NCI-H128 (cell line): ENCODE measurements around the gene C6orf132.
"Not testable (repeated sequence)": the region's sequence is repeated elsewhere in the genome, so short reads cannot be mapped to it uniquely, and the experiment has no call there.

Experiments used
- DNase-seq: peaks from one replicate; lab custom pipeline; 2025; ENCODE audit not compliant: unreplicated experiment; lab: John Stamatoyannopoulos, UW

Gene C6orf132, protein sequence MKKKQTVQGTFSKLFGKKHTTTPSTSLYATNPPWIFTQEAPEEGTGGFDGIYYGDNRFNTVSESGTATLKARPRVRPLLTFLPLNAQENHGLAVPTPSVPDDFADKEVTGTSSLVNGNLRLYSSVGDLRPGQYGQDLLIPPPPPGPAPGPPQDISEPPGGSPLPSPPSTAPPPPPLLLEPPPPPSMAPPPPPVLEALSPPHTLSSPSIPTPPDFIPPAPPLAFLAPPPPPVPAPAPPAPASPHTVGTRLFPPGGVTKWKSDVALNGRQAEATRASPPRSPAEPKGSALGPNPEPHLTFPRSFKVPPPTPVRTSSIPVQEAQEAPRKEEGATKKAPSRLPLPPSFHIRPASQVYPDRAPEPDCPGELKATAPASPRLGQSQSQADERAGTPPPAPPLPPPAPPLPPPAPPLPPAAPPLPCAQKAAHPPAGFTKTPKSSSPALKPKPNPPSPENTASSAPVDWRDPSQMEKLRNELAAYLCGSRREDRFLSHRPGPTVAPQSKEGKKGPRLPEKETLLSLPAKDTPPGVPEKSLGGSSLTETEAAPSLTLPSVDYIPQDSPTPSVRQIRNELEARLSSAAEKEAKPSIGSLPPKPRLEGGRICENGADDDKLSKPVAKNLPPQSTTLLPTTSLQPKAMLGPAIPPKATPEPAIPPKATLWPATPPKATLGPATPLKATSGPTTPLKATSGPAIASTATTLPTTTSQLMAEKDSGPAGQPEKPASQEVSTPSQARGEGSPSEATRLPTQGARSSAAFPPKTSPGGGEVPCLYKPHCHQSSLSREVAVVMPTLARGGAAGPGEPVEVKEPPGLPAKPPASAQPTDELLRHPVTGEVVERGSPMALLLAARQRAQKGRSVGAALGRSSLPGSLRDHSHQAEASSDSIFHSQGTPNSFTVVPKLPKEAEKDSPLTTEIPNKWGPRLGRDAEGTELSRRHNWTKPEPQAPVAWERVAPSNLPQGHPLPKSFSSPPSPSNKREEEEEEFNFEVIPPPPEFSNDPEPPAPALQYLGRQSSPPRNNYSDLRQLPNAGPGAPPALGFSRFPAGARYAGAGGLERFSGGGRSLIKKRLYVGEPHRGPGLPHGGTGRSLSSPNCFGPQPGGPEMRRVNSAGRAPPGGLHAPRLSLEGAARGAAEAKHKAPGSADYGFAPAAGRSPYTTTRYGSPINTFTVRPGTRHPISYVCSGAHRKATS

DNA sequence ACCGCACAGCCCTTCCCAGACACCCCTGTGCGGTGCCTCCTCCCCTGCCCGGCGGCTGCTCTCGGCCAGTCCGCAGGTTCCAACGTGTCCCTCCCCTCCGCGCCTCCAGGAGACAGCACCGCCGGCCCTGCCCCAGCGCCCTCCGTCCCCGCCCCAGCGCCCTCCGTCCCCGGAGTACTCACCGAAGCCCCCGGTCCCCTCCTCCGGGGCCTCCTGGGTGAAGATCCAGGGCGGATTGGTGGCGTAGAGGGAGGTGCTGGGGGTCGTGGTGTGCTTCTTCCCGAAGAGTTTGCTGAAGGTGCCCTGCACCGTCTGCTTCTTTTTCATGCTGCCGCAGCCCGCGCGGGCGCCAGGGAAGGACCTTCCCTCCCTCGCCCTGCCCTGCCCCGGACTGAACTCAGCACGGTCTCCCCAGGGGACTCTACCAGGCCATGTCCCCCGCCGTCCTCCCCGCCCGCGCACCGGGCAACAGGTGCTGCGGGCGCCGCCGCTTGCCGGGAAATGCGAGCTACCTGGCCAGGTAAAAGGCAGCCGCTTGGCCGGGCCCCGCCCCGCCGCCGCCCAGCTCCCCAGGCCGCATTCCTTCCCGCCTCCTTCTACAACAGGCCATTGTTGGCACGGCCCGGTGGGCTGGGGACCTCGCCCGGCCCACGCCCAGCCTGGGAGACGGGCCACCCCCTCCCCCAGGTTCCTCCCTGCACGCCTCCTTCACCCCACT lies at the start of gene C6orf132:
Gene C6orf132 (minus strand): TSS at position 503 of the 718 bp plus-strand sequence. CDS start 176 bp downstream, at position 327.
- DNase-seq, result no peak

DNA sequence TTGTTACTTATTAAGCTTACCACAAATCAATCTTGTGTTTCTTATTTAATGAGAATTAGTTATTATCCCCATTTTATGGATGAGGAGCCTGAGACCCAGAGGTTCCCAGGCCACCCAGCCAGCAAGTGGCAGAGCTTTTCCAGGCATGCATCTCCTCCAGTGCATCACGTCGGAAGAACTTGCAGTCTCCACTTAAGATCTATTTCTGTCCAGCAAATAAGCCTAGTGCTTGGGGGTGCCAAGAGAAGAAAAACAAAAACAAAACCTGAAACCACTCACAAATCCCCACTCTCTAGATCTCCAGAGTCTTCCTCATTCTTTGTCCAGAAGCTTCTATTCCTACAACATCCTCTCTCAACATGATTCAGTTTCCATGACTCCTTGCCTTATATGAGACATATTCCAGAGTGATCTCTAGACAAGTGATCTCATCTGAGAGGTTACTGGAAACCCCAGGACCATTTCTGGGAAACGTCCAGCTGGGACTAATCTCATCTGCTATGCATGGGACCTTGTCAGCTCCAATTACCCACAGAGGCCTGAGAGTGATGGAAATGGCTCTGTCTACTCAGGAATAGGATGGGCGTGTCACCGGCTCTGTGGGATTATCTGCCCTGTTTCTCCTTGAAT lies 48.2 kb upstream of the C6orf132 start:
- no peak for DNase-seq

DNA sequence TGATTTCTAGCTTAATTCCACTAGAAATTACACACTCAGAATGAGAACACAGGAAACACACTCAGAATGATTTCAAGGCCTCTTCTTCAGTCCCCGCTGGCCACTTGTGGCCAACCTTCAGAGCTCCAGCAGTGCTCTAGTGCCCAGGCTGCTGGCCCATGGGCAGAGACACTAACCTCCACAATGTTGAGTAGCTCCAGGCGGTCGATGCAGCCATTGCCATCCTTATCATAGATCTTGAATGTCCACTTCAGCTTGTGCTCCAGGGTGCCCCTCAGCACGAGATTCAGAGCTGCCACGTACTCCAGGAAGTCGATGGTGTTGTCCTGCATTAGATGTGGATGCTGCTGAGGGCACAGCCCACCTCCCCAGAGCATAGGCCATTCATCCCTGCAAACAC lies 46.0 kb upstream of the C6orf132 start:
- DNase-seq, result no peak

DNA sequence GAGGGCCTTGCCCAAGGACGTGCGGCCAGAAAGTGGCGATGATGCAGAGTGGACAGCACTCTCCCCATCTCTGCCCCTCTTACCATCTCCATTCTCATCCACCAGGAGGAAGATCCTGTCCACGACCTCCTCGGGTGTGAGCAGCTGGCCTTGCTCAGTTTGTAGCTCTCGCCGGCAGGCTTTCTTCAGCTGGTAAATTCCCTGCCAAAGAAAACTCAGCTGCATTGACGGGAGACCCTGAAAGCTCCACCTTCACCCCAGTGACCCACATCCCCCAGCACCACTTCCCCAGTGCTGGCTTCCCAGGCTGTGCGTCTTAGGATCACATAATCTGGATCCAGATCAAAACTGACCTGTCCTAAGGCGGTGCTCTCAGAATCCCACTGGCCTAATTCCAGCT lies 43.2 kb upstream of the C6orf132 start:
- no peak for DNase-seq

DNA sequence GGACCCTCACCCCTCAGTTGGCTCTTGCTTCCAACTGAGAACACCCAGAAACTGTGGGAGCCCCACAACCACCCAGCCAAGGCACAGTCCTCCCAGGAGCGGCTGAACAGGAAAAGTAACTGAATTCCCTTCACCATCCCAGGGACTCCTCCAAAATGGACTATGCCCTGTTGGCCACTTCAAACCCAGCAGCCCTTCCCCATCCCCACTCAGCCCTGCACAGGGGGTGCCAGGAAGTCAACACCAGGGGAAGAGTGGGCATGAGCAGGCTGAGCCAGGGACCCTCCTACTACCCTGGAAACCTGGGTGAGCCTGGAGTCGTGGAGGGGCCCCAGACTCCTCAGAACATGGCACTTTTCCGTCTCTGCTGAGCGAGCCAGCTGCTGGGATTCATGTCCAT lies 42.1 kb upstream of the C6orf132 start:
- no peak for DNase-seq

DNA sequence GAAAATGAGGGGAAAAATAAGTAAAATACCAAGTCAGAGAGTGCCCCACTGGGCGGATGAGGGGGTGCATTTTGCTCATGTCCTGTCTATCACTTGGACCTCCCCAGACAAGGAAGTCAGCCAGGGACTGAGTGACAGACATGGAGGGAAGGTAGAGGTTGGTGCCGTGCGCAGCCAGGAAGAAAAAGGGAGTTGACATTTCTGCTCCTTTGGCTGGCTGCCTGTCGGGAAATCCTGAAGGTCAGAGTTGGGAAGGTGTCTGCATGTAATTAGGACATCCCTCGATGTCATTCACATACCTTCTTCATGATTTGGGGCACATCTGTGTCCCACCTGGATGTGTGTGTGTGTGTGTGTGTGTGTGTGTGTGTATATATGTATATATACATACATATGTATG lies 39.7 kb upstream of the C6orf132 start:
- no peak for DNase-seq

DNA sequence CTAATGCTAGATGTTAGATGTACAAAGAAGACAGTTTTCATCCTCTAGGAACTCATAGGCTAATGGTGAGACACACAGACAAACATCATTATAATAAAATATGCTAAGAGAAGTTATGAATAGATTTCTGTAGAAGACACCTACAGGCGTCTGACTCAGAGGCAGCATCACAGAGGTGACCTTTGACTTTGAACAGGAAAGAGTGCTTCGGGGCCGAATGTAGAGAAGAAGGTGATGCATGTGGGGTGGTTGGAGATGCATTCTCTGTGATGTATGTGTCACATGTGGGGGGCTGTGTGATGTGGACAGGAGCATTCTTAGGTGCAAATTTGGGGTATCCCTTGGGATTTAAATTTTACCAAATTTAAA lies 37.5 kb upstream of the C6orf132 start:
- DNase-seq, result no peak

DNA sequence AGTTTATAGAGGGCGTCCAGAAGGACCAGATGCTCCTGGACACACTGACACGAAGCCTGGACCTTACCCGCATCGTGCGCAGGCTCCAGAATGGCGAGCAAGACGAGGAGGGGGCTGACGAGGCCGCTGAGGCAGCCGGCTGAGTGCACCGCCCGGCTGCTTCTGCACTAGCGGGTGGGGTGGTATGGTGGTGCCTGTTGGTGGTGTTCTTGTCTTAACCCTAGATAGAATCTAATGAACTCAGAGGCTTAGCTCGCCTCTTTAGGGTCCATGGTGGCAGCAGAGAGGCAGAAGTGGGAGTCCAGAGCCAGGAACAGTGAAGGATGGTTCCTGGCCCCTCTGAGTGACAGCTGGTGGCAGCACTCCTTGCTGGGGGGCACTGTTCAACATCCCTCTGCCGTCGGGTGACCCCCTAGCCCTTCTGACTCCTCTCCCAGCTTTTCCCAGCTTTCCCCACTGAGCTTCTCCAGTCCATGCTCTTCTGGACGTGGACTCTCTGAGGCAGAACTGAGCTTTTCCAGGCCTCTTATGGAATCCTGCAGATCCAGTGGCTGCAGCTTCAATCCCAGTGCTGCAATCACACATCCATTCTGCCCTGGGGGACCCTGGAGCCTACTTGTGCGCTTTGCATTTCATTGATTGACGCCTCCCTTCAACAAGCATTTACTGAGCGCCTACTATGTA lies 37.0 kb upstream of the C6orf132 start:
- no peak for DNase-seq

DNA sequence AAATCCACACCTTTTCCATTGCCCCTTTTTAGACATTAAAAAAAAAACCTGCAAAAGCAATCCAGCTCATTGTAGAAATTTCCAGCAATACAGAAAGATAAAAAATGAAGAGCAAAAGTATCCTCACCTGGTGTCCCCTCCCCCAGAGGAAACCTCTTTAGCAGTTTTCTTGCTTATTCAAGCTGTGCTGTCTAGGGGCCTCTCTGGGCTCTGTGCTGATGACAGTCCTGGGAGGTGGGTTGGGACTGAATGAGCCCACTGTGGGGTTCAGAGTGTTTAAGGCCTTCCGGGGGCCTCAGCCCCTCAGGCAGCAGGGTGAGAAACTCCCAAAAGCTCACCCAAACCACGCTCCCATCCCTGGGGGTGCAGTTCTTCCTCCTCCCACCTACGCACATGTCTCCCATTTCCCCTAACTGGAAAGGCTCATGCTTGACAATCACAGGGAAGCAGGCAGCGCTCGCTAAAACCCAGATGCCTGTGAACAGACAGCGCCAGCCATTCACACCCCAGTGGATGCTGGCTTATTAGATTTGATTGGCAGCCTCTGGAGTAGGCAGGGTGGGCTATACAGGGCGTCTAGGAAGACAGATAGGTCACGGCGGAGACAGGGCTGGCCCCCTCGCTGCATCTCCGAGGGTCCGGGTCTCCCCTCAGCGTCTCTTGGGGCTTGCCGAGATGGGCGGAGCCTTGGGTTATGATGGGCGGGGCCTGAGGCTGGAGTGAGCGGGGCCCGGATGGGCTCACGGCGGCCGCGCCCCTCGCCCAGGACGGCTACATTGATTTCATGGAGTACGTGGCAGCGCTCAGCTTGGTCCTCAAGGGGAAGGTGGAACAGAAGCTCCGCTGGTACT lies 35.3 kb upstream of the C6orf132 start:
- no peak for DNase-seq

DNA sequence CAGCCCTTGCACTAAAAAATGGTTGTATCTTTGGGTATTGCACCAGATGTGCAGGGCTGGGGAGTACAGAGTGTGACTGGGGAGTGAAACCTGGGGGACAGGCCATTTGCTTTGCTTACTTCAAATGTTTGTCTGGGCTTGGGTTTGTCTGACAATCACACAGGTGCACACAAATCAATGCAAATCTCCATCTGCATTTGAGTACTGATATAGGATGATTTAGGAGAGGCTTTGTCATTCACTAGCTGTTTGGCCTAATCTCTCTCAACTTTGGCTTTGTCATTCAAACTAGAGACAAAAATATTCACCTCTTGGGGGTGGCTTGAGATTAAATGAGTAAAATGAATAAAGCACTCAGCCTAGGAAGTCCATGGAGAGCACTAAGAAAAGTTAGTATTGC lies 34.6 kb upstream of the C6orf132 start:
- no peak for DNase-seq

DNA sequence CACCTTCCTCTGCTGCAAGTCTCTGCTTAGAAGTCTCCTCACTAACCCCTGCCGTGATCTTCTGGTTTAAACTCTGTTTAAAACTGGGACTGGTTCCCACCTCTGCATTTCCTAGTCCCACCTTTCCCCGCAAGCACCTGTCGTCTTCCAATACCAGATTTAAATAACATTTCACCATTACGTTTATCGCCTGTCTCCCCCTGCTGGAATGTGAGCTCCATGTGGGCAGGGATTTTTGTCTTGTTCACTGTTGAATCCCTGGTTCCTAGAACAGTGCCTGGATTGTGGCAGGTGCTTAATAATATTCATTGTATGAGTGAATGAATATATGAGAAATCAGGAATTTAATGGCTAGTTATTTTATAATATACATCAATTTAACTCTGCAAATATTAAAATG lies 33.4 kb upstream of the C6orf132 start:
- DNase-seq, result no peak

DNA sequence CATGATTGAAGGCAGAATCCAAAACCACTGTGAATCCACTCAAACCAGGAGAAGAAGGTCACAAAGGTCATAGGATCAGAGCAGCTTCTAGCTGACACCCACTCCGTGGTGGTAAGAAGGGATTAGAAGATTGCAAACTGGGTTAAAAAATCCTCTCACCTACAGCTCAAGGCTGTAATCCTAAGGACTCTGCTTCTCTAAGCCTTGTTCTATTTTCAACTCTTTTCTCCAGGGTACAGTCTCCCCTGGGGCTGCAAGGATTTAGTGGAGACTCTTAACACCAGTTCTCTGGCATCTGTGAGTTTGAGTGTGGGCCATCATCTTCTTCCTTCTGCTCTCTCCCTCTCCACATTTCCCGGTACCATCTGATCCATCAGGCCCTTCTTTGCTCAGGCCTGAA lies 30.7 kb upstream of the C6orf132 start, which contains the start of gene GUCA1A:
Gene GUCA1A (plus strand): TSS at position 264 of the 400 bp plus-strand sequence. CDS start 250 bp downstream, outside the sequence.
- no peak for DNase-seq

DNA sequence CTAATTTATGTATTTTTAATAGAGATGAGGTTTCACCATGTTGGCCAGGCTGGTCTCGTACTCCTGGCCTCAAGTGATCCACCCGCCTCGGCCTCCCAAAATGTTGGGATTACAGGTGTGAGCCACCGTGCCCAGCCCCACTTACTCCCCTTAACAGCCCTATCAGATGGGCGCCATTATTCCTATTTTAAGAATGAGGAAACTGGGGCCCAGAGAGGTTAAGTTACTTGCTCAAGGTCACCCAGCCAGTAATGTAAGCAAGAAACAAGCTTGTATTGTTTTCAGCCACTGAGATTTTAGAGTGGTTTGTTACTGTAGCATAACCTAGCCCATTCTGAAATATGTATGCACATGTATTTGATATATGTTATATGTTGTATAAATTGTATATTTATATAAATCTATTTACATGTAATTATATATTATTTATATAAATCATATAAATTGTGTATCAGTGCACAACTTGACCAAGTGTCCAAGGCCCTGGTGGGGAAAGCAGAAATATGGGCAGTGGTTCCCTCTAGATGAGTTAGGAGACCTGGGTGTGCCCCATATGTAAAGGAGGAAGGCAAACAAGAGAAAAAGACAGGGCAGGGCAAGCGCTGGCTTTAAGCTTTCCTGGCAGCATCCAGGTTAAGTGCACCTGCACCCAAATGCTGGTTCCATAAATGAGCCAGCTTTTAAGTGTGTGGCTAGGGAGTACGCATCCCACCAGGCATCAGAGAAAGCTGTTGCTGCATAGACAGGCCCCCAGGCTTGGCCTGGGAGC lies 29.6 kb upstream of the C6orf132 start:
- no peak for DNase-seq

DNA sequence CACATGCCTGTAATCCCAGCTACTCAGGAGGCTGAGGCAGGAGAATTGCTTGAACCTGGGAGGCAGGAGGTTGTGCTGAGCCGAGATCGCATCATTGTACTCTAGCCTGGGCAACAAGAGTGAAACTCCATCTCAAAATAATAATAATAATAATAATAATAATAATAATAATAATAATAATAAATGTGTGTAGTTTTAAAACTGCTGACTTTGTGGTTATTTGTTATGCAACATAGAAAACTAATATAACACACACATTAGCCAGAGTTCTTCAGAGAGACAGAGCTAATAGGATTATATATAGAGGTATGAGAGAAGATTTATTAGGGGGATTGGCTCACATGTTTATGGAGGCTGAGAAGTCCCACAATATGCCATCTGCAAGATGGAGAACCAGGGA lies 27.4 kb upstream of the C6orf132 start:
- not testable (repeated sequence) for DNase-seq

DNA sequence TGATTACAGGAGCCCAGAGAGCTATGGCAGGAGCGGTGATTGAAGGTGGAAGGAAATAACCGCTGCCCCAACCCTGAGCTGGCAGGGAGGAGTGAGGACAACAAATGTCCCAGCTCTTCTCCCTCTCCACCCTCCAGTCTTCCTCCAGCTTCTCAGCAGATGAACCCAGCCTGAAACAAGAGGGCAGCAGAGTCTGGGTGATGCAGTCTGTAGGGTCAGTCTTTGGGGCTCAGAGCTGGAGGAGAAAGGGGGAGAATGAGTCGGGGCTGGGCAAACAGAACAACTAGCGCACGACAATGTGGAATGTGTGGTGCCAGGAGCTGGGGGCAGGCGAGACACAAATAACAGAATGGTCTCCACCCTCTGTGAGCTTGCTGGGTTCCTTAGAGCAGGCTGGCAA lies 26.2 kb upstream of the C6orf132 start:
- DNase-seq, result no peak

DNA sequence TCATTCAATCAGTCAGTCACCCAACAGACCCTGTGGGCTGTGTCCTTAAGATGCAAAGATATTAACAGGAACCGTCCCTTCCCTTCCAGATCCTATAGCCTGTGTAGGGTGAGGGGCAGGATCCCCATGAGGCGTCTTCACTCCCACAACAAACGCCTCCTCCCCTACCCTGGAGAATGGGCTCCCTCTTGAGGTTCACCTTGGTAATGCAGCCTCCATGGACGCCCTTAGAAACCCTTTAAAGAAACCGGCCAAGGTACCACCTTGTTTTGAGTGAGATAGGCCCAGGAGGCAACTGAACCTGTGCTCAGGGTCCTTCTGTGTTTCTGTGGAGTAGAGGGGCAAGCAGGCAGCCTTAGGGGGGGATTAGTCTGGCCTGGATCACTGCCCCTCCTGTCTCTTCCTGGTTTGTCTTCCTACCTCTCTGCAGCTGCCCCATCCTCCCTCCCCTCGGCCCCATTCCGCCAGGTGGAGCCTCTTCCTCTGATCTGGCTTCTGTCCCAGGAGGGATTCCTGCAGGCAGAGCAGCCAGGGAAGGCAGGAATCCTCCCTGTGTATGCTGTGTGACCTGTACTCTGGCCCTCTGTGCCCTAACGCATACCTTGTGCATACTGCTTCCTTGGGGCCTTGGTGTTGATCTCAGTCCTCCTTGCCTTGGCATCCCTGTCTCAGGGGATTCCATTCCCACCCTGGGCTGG lies 24.2 kb upstream of the C6orf132 start:
- peak; percentile 79 for DNase-seq

DNA sequence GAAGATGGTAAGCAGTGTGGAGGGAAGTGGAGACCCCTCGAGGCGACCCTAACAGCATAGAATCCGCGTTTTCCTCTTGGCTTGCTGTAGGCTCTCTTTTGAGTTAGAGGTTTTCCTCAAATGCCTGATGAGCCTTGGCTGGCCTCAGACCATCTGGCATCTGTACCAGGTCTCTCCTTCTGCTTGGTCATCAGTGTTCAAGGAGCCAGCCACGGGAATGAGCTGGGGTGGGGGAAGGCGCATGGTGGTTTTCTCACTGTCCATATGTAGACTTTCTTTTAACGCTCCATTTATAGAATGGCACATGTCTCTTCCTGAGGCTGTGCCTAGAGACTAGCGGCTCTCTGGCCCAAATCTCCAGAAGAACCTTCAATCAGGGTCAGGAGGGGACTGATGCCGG lies 22.6 kb upstream of the C6orf132 start:
- DNase-seq, result no peak
